ENCODE results near the gene GNAO1. TPM values are rescaled to one million over a fixed set of nuclear protein-coding genes. Genes with fewer than 3 reads are reported as not detected.
A peak's percentile ranks its signal among the peaks of the same experiment; 100 is the strongest.

The GNAO1 gene
- total and polyA plus RNA-seq, 2 of the 13 experiments (the other 11 are each of a cell fraction or from before 2014, with no cell fraction given) = not detected

DNA sequence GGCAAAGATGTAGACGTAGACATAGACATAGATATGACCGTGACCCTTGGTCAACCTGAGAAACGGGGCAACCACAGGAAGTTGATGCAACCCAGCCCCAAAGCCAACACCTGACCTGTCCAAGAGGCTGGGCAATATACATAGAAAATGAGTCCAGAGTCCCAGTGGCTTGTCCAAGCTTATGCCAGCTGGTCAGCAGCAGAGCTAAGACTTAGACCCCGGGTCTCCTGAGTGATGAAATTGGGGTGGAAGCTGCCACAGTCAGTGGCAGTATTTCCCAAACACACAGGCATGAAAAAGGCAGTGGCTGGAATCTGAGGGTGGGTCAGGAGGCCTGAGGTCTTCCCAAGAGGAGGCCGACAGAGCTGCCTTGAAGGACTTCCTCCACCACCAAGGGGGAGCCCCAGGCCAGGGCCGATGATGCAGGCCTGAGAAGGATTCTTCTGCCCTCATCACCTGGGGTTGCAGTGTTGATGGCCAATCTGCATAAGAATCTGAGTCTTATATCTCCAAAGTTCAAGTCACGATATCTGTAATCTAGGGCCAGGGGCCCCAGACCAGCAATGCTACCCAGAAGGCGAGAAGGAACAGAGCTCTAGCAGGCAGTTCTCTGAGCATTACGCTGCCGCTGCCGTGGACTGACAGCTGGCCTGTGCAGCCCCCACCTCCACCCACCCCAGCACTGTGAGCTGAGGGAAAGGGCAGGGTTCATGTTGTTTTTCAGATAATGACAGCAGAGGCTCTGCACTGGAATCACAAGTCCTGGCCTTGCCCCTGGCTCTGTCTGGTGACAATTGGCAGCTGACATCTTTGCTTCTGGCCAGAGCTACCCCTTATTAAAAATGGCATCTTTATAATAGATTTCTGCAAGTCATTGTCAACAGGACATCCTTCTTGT, 72.7 kb downstream of the GNAO1 start (continued):
- TF ChIP-seq NFE2L2 (IDR thresholded peaks at IDR 0.05; ENCODE audit: low read length) (peak; percentile 86), RFX3 (CRISPR knock-in tag; IDR thresholded peaks at IDR 0.05) (no peak), SCMH1 (CRISPR knock-in tag; IDR thresholded peaks at IDR 0.05; ENCODE audit: borderline replicate concordance) (no peak), ZBTB7B (CRISPR knock-in tag; IDR thresholded peaks at IDR 0.05) (peak; percentile 80; the same call in 1 of the 2 replicates), HDAC6 (IDR thresholded peaks at IDR 0.05; ENCODE audit: low read depth, low read length) (no peak), NR2F6 (IDR thresholded peaks at IDR 0.05) (peak; percentile 70), NR2F6 (CRISPR knock-in tag; IDR thresholded peaks at IDR 0.05) (peak; percentile 85), SOX5 (CRISPR knock-in tag; IDR thresholded peaks at IDR 0.05; ENCODE audit: borderline replicate concordance) (peak; percentile 67), PHF20 (CRISPR knock-in tag; IDR thresholded peaks at IDR 0.05) (no peak), MED1 (CRISPR knock-in tag; IDR thresholded peaks at IDR 0.05) (peak; percentile 47; the same call in 1 of the 2 replicates), ZNF577 (CRISPR knock-in tag; IDR thresholded peaks at IDR 0.05; ENCODE audit: borderline replicate concordance, low read depth) (no peak), PHF21A (CRISPR knock-in tag; IDR thresholded peaks at IDR 0.05) (peak; percentile 25; the same call in 1 of the 2 replicates), ZNF878 (CRISPR knock-in tag; IDR thresholded peaks at IDR 0.05) (no peak), CBX5 (CRISPR knock-in tag; IDR thresholded peaks at IDR 0.05; ENCODE audit: borderline replicate concordance) (peak; percentile 28; the same call in 1 of the 2 replicates), HNRNPUL1 (IDR thresholded peaks at IDR 0.05; ENCODE audit: low read depth, low read length) (no peak), RORA (CRISPR knock-in tag; IDR thresholded peaks at IDR 0.05) (no peak), HOXA5 (CRISPR knock-in tag; IDR thresholded peaks at IDR 0.05) (no peak), ZNF12 (CRISPR knock-in tag; IDR thresholded peaks at IDR 0.05) (no peak), ZNF432 (CRISPR knock-in tag; IDR thresholded peaks at IDR 0.05; ENCODE audit: borderline replicate concordance) (no peak), SMC3 (IDR thresholded peaks at IDR 0.05; ENCODE audit: low read length) (no peak), EED (CRISPR knock-in tag; IDR thresholded peaks at IDR 0.05) (0 out of 2 replicates have a peak, but pooled peaks have one; percentile 65), ADNP (CRISPR knock-in tag; IDR thresholded peaks at IDR 0.05) (no peak)
- TF ChIP-seq, protein P1, sequence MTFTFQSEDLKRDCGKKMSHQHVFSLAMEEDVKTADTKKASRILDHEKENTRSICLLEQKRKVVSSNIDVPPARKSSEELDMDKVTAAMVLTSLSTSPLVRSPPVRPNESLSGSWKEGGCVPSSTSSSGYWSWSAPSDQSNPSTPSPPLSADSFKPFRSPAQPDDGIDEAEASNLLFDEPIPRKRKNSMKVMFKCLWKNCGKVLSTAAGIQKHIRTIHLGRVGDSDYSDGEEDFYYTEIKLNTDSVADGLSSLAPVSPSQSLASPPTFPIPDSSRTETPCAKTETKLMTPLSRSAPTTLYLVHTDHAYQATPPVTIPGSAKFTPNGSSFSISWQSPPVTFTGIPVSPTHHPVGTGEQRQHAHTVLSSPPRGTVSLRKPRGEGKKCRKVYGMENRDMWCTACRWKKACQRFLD (CRISPR knock-in tag; IDR thresholded peaks at IDR 0.05; ENCODE audit: borderline replicate concordance) = no peak
- TF ChIP-seq, protein P2, sequence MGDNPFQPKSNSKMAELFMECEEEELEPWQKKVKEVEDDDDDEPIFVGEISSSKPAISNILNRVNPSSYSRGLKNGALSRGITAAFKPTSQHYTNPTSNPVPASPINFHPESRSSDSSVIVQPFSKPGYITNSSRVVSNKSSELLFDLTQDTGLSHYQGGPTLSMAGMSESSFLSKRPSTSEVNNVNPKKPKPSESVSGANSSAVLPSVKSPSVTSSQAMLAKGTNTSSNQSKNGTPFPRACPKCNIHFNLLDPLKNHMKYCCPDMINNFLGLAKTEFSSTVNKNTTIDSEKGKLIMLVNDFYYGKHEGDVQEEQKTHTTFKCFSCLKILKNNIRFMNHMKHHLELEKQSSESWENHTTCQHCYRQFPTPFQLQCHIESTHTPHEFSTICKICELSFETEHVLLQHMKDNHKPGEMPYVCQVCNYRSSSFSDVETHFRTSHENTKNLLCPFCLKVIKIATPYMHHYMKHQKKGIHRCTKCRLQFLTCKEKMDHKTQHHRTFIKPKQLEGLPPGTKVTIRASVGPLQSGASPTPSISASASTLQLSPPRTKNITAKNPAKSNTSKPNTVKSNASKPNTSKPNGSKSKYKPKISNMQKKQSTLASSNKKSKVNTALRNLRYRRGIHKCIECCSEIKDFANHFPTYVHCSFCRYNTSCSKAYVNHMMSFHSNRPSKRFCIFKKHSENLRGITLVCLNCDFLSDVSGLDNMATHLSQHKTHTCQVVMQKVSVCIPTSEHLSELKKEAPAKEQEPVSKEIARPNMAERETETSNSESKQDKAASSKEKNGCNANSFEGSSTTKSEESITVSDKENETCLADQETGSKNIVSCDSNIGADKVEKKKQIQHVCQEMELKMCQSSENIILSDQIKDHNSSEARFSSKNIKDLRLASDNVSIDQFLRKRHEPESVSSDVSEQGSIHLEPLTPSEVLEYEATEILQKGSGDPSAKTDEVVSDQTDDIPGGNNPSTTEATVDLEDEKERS (CRISPR knock-in tag; IDR thresholded peaks at IDR 0.05) = no peak
- TF ChIP-seq, protein P3, sequence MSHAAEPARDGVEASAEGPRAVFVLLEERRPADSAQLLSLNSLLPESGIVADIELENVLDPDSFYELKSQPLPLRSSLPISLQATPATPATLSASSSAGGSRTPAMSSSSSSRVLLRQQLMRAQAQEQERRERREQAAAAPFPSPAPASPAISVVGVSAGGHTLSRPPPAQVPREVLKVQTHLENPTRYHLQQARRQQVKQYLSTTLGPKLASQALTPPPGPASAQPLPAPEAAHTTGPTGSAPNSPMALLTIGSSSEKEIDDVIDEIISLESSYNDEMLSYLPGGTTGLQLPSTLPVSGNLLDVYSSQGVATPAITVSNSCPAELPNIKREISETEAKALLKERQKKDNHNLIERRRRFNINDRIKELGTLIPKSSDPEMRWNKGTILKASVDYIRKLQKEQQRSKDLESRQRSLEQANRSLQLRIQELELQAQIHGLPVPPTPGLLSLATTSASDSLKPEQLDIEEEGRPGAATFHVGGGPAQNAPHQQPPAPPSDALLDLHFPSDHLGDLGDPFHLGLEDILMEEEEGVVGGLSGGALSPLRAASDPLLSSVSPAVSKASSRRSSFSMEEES (CRISPR knock-in tag; IDR thresholded peaks at IDR 0.05) = peak; percentile 61; the same call in 1 of the 2 replicates

Measured in HepG2 (cell line).